GM18502 (cell line): ENCODE results near the gene USP48.
"Not testable (repeated sequence)": the region's sequence is repeated elsewhere in the genome, so short reads cannot be mapped to it uniquely, and the experiment has no call there.

ENCODE experiments used
- ATAC-seq: cut with Tn5 transposase; IDR thresholded peaks from one replicate; pipeline ENCODE4 v1.9.1; 2021; ENCODE audit warnings: mild to moderate bottlenecking; ENCODE audit not compliant: unreplicated experiment, poor library complexity

Gene USP48

GRCh38 chr1:21776925-21777324 is 6.0 kb downstream of the USP48 start:
- ATAC-seq = not testable (repeated sequence)

GRCh38 chr1:21775985-21776562 is 6.9 kb downstream of the USP48 start:
- no peak for ATAC-seq

GRCh38 chr1:21775550-21775914 is 7.4 kb downstream of the USP48 start:
- no peak for ATAC-seq

- ATAC-seq = no peak
Observed at GRCh38 chr1:21774835-21775549, 8.0 kb downstream of the USP48 start.

- ATAC-seq = no peak
Observed at GRCh38 chr1:21773585-21773984, 9.4 kb downstream of the USP48 start.

GRCh38 chr1:21771672-21772071 is 11.3 kb downstream of the USP48 start:
- ATAC-seq = not testable (repeated sequence)

GRCh38 chr1:21770602-21771001 is 12.3 kb downstream of the USP48 start:
- ATAC-seq = not testable (repeated sequence)

- no peak for ATAC-seq
Observed at GRCh38 chr1:21770201-21770600, 12.7 kb downstream of the USP48 start.

- not testable (repeated sequence) for ATAC-seq
Observed at GRCh38 chr1:21767106-21767505, 15.8 kb downstream of the USP48 start.

GRCh38 chr1:21766210-21766609 is 16.7 kb downstream of the USP48 start:
- ATAC-seq = no peak

GRCh38 chr1:21764615-21765423 is 18.1 kb downstream of the USP48 start:
- no peak for ATAC-seq

- ATAC-seq = no peak
Observed at GRCh38 chr1:21763694-21764419, 19.1 kb downstream of the USP48 start.

- no peak for ATAC-seq
Observed at GRCh38 chr1:21763236-21763635, 19.7 kb downstream of the USP48 start.

- ATAC-seq = peak; percentile 44
Observed at GRCh38 chr1:21762022-21762404, 20.9 kb downstream of the USP48 start.

- ATAC-seq = no peak
Observed at GRCh38 chr1:21761052-21761451, 21.9 kb downstream of the USP48 start.

GRCh38 chr1:21759818-21760217 is 23.1 kb downstream of the USP48 start:
- ATAC-seq = no peak

- no peak for ATAC-seq
Observed at GRCh38 chr1:21759182-21759581, 23.8 kb downstream of the USP48 start.

GRCh38 chr1:21758614-21759013 is 24.3 kb downstream of the USP48 start:
- no peak for ATAC-seq

- ATAC-seq = no peak
Observed at GRCh38 chr1:21756393-21757089, 26.4 kb downstream of the USP48 start.

GRCh38 chr1:21755067-21755466 is 27.9 kb downstream of the USP48 start:
- ATAC-seq = no peak
